HCT116 (cell line): ENCODE measurements around the gene PHF2. TPM values are rescaled to one million over a fixed set of nuclear protein-coding genes. Genes with fewer than 3 reads are reported as not detected.

Experiments
- ATAC-seq: fragments of 200-7000 bp; cut with Tn5 transposase; 2 replicates; pipeline ENCODE4 v1.9.1; 2020; ENCODE audit warnings: mild to moderate bottlenecking, moderate library complexity
- BruUV-seq: library from RNA; stranded (reverse); fragments of 400-500 nt; replicated peaks from 2 replicates; lab custom pipeline; 2021; lab: Mats Ljungman, UMichigan
- CTCF ChIA-PET: fragments of 300-600 bp; sonication (Branson Sonifier 250); formaldehyde crosslinking; loops from one replicate; lab custom pipeline; 2021; ENCODE audit warnings: antibody characterized with exemption; lab: Charles Lee
- POLR2A ChIA-PET: fragments of 300-600, 350-600 bp; sonication (Branson Sonifier 250); formaldehyde crosslinking; loops from one replicate; lab custom pipeline; 2021; ENCODE audit warnings: antibody characterized with exemption; lab: Charles Lee
- RAD21 ChIA-PET, 2 experiments: fragments of 300-600 bp; sonication (Branson Sonifier 250); formaldehyde crosslinking; loops; one replicate each; lab custom pipeline; 2023; ENCODE audit warnings: low total read pairs in 2 of 2; ENCODE audit not compliant: uncharacterized antibody in 2 of 2, unreplicated experiment in 2 of 2, low non-redundant PET in 1 of 2; lab: Charles Lee
- DNase-seq: peaks from one replicate; pipeline ENCODE4 v3.0.0-alpha.2; 2010; ENCODE audit warnings: low read depth, low spot score
- H2AFZ ChIP-seq: fragments of 200-600 bp; shearing (Covaris generic), sonication (generic); 2 replicates; pipeline ENCODE4 v1.6.1; 2017; ENCODE audit warnings: low read depth, mixed run types, mixed read lengths, antibody characterized with exemption, low read length; ENCODE audit not compliant: poor library complexity, severe bottlenecking
- H3K27ac ChIP-seq: 2 replicates; pipeline ENCODE4 v1.5.1; 2012; ENCODE audit warnings: low read depth, low read length
- H3K27me3 ChIP-seq: fragments of 200-600 bp; sonication (generic); 2 replicates; pipeline ENCODE4 v1.6.1; 2016; ENCODE audit warnings: mixed run types, low read length, mixed read lengths; ENCODE audit not compliant: insufficient read depth
- H3K36me3 ChIP-seq, 2 experiments: fragments of 200-500 bp in 1 of 2; fragments of 200-600 bp in 1 of 2; sonication (Bioruptor generic) in 1 of 2; sonication (generic) in 1 of 2; 2 replicates each; pipeline versions ENCODE4 v1.5.1 to v1.6.1; 2014 to 2016; ENCODE audit warnings: low read length in 2 of 2, inconsistent platforms in 1 of 2, mixed read lengths in 1 of 2, mixed run types in 1 of 2; ENCODE audit not compliant: insufficient read depth in 2 of 2, control insufficient read depth in 1 of 2
- H3K4me1 ChIP-seq, 2 experiments: fragments of 200-600 bp in 1 of 2; sonication (generic) in 1 of 2; 2 replicates each; pipeline versions ENCODE4 v1.5.1 to v1.6.1; 2012 to 2017; ENCODE audit warnings: low read length in 2 of 2, inconsistent platforms in 1 of 2, mild to moderate bottlenecking in 1 of 2, mixed read lengths in 1 of 2, mixed run types in 1 of 2, moderate library complexity in 1 of 2; ENCODE audit not compliant: insufficient read depth in 2 of 2, control insufficient read depth in 1 of 2
- H3K4me2 ChIP-seq: fragments of 200-600 bp; sonication (generic); 2 replicates; pipeline ENCODE4 v1.6.1; 2017; ENCODE audit warnings: mixed run types, low read length, mixed read lengths
- H3K4me3 ChIP-seq, 2 experiments: fragments of 200-600 bp in 1 of 2; sonication (generic) in 1 of 2; replicated peaks in 1 of 2; 2 replicates each; pipeline ENCODE4 v1.5.1; 2011 to 2016; ENCODE audit warnings: low read length in 2 of 2, control low read depth in 1 of 2, low read depth in 1 of 2, mild to moderate bottlenecking in 1 of 2, mixed read lengths in 1 of 2, mixed run types in 1 of 2
- H3K79me2 ChIP-seq: fragments of 200-600 bp; sonication (generic); 2 replicates; pipeline ENCODE4 v1.6.1; 2017; ENCODE audit warnings: mild to moderate bottlenecking, mixed run types, low read length, moderate library complexity, mixed read lengths; ENCODE audit not compliant: insufficient read depth
- H3K9ac ChIP-seq: fragments of 200-600 bp; sonication (generic); 2 replicates; pipeline ENCODE4 v1.6.1; 2016; ENCODE audit warnings: low read length, mixed read lengths
- H3K9me2 ChIP-seq: fragments of 200-600 bp; sonication (generic), shearing (Covaris generic); 2 replicates; pipeline ENCODE4 v1.6.1; 2017; ENCODE audit warnings: mixed run types, mild to moderate bottlenecking, moderate library complexity; ENCODE audit not compliant: insufficient read depth
- H3K9me3 ChIP-seq, 2 experiments: fragments of 200-500 bp in 1 of 2; fragments of 200-600 bp in 1 of 2; sonication (Bioruptor generic) in 1 of 2; sonication (generic) in 1 of 2; 2 replicates each; pipeline ENCODE4 v1.6.1; 2014 to 2017; ENCODE audit warnings: low read length in 2 of 2, mixed read lengths in 2 of 2, inconsistent platforms in 1 of 2, low read depth in 1 of 2, mild to moderate bottlenecking in 1 of 2, mixed run types in 1 of 2, moderate library complexity in 1 of 2; ENCODE audit not compliant: control insufficient read depth in 1 of 2, insufficient read depth in 1 of 2
- H4K20me1 ChIP-seq: fragments of 200-600 bp; sonication (generic), shearing (Covaris generic); 2 replicates; pipeline ENCODE4 v1.6.1; 2017; ENCODE audit warnings: mixed run types, mild to moderate bottlenecking, moderate library complexity; ENCODE audit not compliant: insufficient read depth
- CBX3 ChIP-seq: IDR thresholded peaks from 2 replicates; pipeline ENCODE4 v1.6.1; 2012; ENCODE audit warnings: low read depth
- CEBPB ChIP-seq: IDR thresholded peaks from 2 replicates; pipeline ENCODE4 v1.6.1; 2012; ENCODE audit warnings: low read depth
- EGR1 ChIP-seq: IDR thresholded peaks from 2 replicates; pipeline ENCODE4 v1.6.1; 2012; ENCODE audit warnings: low read depth
- ELF1 ChIP-seq: IDR thresholded peaks from 2 replicates; pipeline ENCODE4 v1.6.1; 2012; ENCODE audit warnings: low read depth, borderline replicate concordance
- EZH2 ChIP-seq: fragments of 200-600 bp; sonication (generic); IDR thresholded peaks from 2 replicates; pipeline ENCODE4 v1.6.1; 2017; ENCODE audit warnings: antibody characterized with exemption, mixed run types
- EZH2phosphoT487 ChIP-seq: fragments of 200-600 bp; IDR thresholded peaks from 2 replicates; pipeline ENCODE4 v1.6.1; 2018; ENCODE audit warnings: antibody characterized with exemption, borderline replicate concordance
- JUND ChIP-seq: IDR thresholded peaks from 2 replicates; pipeline ENCODE4 v1.6.1; 2012
- POLR2A ChIP-seq: IDR thresholded peaks from 2 replicates; pipeline ENCODE4 v1.7.0; 2011; ENCODE audit warnings: borderline replicate concordance; ENCODE audit not compliant: insufficient read depth, insufficient read length; ENCODE audit errors: extremely low read depth
- RAD21 ChIP-seq: IDR thresholded peaks from 2 replicates; pipeline ENCODE4 v1.6.1; 2012; ENCODE audit warnings: low read depth, mild to moderate bottlenecking
- REST ChIP-seq: IDR thresholded peaks from 2 replicates; pipeline ENCODE4 v1.6.1; 2012; ENCODE audit warnings: low read depth
- SIN3A ChIP-seq: IDR thresholded peaks from 2 replicates; pipeline ENCODE4 v1.6.1; 2012; ENCODE audit warnings: low read depth
- SP1 ChIP-seq: IDR thresholded peaks from 2 replicates; pipeline ENCODE4 v1.6.1; 2012; ENCODE audit warnings: low read depth
- SRF ChIP-seq: IDR thresholded peaks from 2 replicates; pipeline ENCODE4 v1.6.1; 2012; ENCODE audit warnings: low read depth
- TCF7L2 ChIP-seq: IDR thresholded peaks from 2 replicates; pipeline ENCODE4 v1.7.0; 2011; ENCODE audit warnings: borderline replicate concordance, inconsistent platforms; ENCODE audit not compliant: insufficient read depth, insufficient read length; ENCODE audit errors: extremely low read depth
- YY1 ChIP-seq: IDR thresholded peaks from 2 replicates; pipeline ENCODE4 v1.6.1; 2011; ENCODE audit warnings: low read length, low read depth, moderate library complexity, mild to moderate bottlenecking; ENCODE audit not compliant: insufficient replicate concordance; ENCODE audit errors: extremely low read depth
- ZFX ChIP-seq: fragments of 450-650 bp; IDR thresholded peaks from 2 replicates; pipeline ENCODE4 v1.6.1; 2017
- ZNF274 ChIP-seq: fragments of 200-500 bp; sonication (Bioruptor generic); IDR thresholded peaks from 2 replicates; pipeline ENCODE4 v1.6.1; 2014; ENCODE audit warnings: mild to moderate bottlenecking, low read depth, low read length, inconsistent platforms
- intact Hi-C: fragments of 100-400 bp; cut with micrococcal nuclease; formaldehyde crosslinking; loops from 2 replicates; pipeline ENCODE4 v1.10.0; 2022
- total RNA-seq: library from RNA; stranded (reverse); gene quantifications from one replicate; pipeline ENCODE4 v1.2.1, GENCODE V29; 2021; ENCODE audit not compliant: unreplicated experiment
- TF ChIP-seq, protein P1 (sequence below), 3 experiments: fragments of 200-600 bp in 1 of 3; sonication (generic) in 1 of 3; IDR thresholded peaks in 2 of 3; conservative IDR thresholded peaks in 1 of 3; 2 replicates each; pipeline ENCODE4 v1.5.1; 2012 to 2017; ENCODE audit warnings: low read depth in 2 of 3, low read length in 2 of 3, antibody characterized with exemption in 1 of 3, borderline replicate concordance in 1 of 3, control low read depth in 1 of 3, mild to moderate bottlenecking in 1 of 3, mixed read lengths in 1 of 3, mixed run types in 1 of 3, moderate library complexity in 1 of 3; ENCODE audit not compliant: insufficient read depth in 1 of 3
- TF ChIP-seq, protein P2 (sequence below): IDR thresholded peaks from 2 replicates; pipeline ENCODE4 v1.6.1; 2011; ENCODE audit warnings: mild to moderate bottlenecking, low read length, moderate library complexity; ENCODE audit not compliant: insufficient replicate concordance; ENCODE audit errors: extremely low read depth
- TF ChIP-seq, protein P3 (sequence below): IDR thresholded peaks from 2 replicates; pipeline ENCODE4 v1.6.1; 2012

The PHF2 gene
- total RNA-seq, 1 experiment from 2014 or later = 20.6 TPM

- Histone ChIP-seq H3K79me2 (no peaks in the 10 kb centered on the region), H3K27me3 (no peaks in the 10 kb centered on the region), H3K9ac (no peak overlapping the region), H3K4me2 (no peak overlapping the region), H3K4me3 (no peak overlapping the region), H3K4me1 (no peaks in the 10 kb centered on the region), H3K36me3 (peaks cover 24 to 52% of the 10 kb centered on the region in 2 experiments), H4K20me1 (no peaks in the 10 kb centered on the region), H2AFZ (no peak overlapping the region), H3K27ac (no peak overlapping the region), H3K9me2 (no peaks in the 10 kb centered on the region), H3K9me3 (no peaks in the 10 kb centered on the region)
- TF ChIP-seq ZNF274 (no peak), SIN3A (no peak), JUND (no peak), SRF (no peak), ZFX (no peak), CBX3 (no peak), RAD21 (no peak), REST (no peak), ELF1 (no peak), EZH2phosphoT487 (no peak), CEBPB (no peak), YY1 (no peak), TCF7L2 (no peak), SP1 (no peak), EZH2 (no peak), EGR1 (no peak), POLR2A (no peak)
- TF ChIP-seq, protein P1, sequence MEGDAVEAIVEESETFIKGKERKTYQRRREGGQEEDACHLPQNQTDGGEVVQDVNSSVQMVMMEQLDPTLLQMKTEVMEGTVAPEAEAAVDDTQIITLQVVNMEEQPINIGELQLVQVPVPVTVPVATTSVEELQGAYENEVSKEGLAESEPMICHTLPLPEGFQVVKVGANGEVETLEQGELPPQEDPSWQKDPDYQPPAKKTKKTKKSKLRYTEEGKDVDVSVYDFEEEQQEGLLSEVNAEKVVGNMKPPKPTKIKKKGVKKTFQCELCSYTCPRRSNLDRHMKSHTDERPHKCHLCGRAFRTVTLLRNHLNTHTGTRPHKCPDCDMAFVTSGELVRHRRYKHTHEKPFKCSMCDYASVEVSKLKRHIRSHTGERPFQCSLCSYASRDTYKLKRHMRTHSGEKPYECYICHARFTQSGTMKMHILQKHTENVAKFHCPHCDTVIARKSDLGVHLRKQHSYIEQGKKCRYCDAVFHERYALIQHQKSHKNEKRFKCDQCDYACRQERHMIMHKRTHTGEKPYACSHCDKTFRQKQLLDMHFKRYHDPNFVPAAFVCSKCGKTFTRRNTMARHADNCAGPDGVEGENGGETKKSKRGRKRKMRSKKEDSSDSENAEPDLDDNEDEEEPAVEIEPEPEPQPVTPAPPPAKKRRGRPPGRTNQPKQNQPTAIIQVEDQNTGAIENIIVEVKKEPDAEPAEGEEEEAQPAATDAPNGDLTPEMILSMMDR (IDR thresholded peaks at IDR 0.05 in 2 of 3, conservative IDR thresholded peaks at IDR 0.05 in 1 of 3; ENCODE audit: borderline replicate concordance in 1 of 3, insufficient read depth in 1 of 3, low read depth in 2 of 3, low read length in 2 of 3) = no peak
- TF ChIP-seq, protein P2, sequence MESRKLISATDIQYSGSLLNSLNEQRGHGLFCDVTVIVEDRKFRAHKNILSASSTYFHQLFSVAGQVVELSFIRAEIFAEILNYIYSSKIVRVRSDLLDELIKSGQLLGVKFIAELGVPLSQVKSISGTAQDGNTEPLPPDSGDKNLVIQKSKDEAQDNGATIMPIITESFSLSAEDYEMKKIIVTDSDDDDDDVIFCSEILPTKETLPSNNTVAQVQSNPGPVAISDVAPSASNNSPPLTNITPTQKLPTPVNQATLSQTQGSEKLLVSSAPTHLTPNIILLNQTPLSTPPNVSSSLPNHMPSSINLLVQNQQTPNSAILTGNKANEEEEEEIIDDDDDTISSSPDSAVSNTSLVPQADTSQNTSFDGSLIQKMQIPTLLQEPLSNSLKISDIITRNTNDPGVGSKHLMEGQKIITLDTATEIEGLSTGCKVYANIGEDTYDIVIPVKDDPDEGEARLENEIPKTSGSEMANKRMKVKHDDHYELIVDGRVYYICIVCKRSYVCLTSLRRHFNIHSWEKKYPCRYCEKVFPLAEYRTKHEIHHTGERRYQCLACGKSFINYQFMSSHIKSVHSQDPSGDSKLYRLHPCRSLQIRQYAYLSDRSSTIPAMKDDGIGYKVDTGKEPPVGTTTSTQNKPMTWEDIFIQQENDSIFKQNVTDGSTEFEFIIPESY = no peak
- TF ChIP-seq, protein P3, sequence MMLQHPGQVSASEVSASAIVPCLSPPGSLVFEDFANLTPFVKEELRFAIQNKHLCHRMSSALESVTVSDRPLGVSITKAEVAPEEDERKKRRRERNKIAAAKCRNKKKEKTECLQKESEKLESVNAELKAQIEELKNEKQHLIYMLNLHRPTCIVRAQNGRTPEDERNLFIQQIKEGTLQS = no peak
- CTCF ChIA-PET = interaction anchor here (1.2 kb wide), 1 partner anchor 9 kb away, joined by 7 read pairs; no protein-coding TSS in a partner anchor
- POLR2A ChIA-PET = interaction anchor here (1.8 kb wide), 1 partner anchor 9 kb away, joined by 8 read pairs; no protein-coding TSS in a partner anchor
- no TSS peak for BruUV-seq
- ATAC-seq (no peak), DNase-seq (no peak)
- RAD21 ChIA-PET = no interaction called here
- intact Hi-C loops = no loop called here
Observed at GRCh38 chr9:93557366-93558137, 18.8 kb upstream of the PHF2 start.
